Neutrophil (primary cell): ENCODE results near the gene TTN.

Experiments
- H3K27ac ChIP-seq: fragments of 200-600 bp; sonication (generic); 2 replicates; pipeline ENCODE4 v1.5.1; 2016; ENCODE audit warnings: mild to moderate bottlenecking, moderate library complexity
- H3K27me3 ChIP-seq: fragments of 200-600 bp; sonication (generic); 2 replicates; pipeline ENCODE4 v1.6.0; 2016; ENCODE audit warnings: mild to moderate bottlenecking
- H3K36me3 ChIP-seq: fragments of 200-600 bp; sonication (generic); 2 replicates; pipeline ENCODE4 v1.5.1; 2017
- H3K4me1 ChIP-seq, 2 experiments: fragments of 200-600 bp in 1 of 2; sonication (generic) in 1 of 2; 1 replicate in 1 of 2; 2 replicates in 1 of 2; pipeline versions ENCODE4 v1.5.1 to v1.6.1; 2013 to 2016; ENCODE audit warnings: low read depth in 1 of 2, low read length in 1 of 2, mild to moderate bottlenecking in 1 of 2, moderate library complexity in 1 of 2; ENCODE audit not compliant: control insufficient read depth in 1 of 2, insufficient read depth in 1 of 2
- H3K4me3 ChIP-seq, 2 experiments: fragments of 200-600 bp in 1 of 2; sonication (generic) in 1 of 2; 1 replicate in 1 of 2; 2 replicates in 1 of 2; pipeline ENCODE4 v1.5.1; 2013 to 2016; ENCODE audit warnings: low read depth in 1 of 2, low read length in 1 of 2, mild to moderate bottlenecking in 1 of 2, moderate library complexity in 1 of 2
- H3K9me3 ChIP-seq: fragments of 200-600 bp; sonication (generic); 2 replicates; pipeline ENCODE4 v1.5.1; 2016
- CTCF ChIP-seq: fragments of 200-600 bp; sonication (generic); IDR thresholded peaks from 2 replicates; pipeline ENCODE4 v1.5.1; 2016; ENCODE audit warnings: antibody characterized with exemption

Gene TTN

GRCh38 chr2:178484245-178485041 lies 322.8 kb downstream of the TTN start:
- H3K4me3 ChIP-seq = no peak overlapping the region
- no peak for TF ChIP-seq CTCF
- H3K9me3 ChIP-seq = no peaks in the 10 kb centered on the region
- H3K27ac ChIP-seq = no peak overlapping the region
- no peaks in the 10 kb centered on the region for H3K27me3 ChIP-seq
- peaks cover 10% of the 10 kb centered on the region for H3K36me3 ChIP-seq
- peaks cover 30 to 31% of the 10 kb centered on the region in 2 experiments for H3K4me1 ChIP-seq

- Histone ChIP-seq H3K27ac (no peak overlapping the region), H3K27me3 (no peaks in the 10 kb centered on the region), H3K9me3 (no peaks in the 10 kb centered on the region), H3K4me1 (peaks cover 43 to 47% of the 10 kb centered on the region in 2 experiments), H3K36me3 (peaks cover under 1% of the 10 kb centered on the region), H3K4me3 (no peak overlapping the region)
- no peak for TF ChIP-seq CTCF
These were observed 324.8 kb downstream of the TTN start for GRCh38 chr2:178482437-178482836.

- Histone ChIP-seq H3K9me3 (no peaks in the 10 kb centered on the region), H3K27ac (peak within 1 kb of the TSS; percentile 92), H3K4me3 (peak within 1 kb of the TSS; percentile 83 to 99), H3K4me1 (peaks cover 43 to 47% of the 10 kb centered on the region in 2 experiments), H3K27me3 (no peaks in the 10 kb centered on the region), H3K36me3 (no peaks in the 10 kb centered on the region)
- TF ChIP-seq CTCF = peak; percentile 33
These were observed 326.7 kb downstream of the TTN start, which contains the start of gene PLEKHA3 for GRCh38 chr2:178480227-178481181. Gene PLEKHA3, plus strand, starts transcription at chr2:178480457. Its CDS starts 413 bp downstream, at chr2:178480870.

GRCh38 chr2:178479758-178480226 lies 327.4 kb downstream of the TTN start:
- H3K27me3 ChIP-seq = no peaks in the 10 kb centered on the region
- no peaks in the 10 kb centered on the region for H3K36me3 ChIP-seq
- peak overlapping the region; percentile 92 for H3K27ac ChIP-seq
- peak overlapping the region; percentile 83 to 99 for H3K4me3 ChIP-seq
- TF ChIP-seq CTCF = no peak
- no peaks in the 10 kb centered on the region for H3K9me3 ChIP-seq
- peaks cover 43 to 47% of the 10 kb centered on the region in 2 experiments for H3K4me1 ChIP-seq

GRCh38 chr2:178479275-178479616 lies 328.0 kb downstream of the TTN start:
- Histone ChIP-seq H3K4me3 (peak overlapping the region; percentile 83 to 99), H3K27ac (peak overlapping the region; percentile 92), H3K4me1 (peaks cover 43 to 47% of the 10 kb centered on the region in 2 experiments), H3K27me3 (no peaks in the 10 kb centered on the region), H3K9me3 (no peaks in the 10 kb centered on the region), H3K36me3 (no peaks in the 10 kb centered on the region)
- no peak for TF ChIP-seq CTCF
